ENCODE data around the gene LAT. TPM values are rescaled to one million over a fixed set of nuclear protein-coding genes. Genes with fewer than 3 reads are reported as not detected.

The LAT gene
- total RNA-seq, 1 donor from 2014 or later: 8.5 TPM

DNA sequence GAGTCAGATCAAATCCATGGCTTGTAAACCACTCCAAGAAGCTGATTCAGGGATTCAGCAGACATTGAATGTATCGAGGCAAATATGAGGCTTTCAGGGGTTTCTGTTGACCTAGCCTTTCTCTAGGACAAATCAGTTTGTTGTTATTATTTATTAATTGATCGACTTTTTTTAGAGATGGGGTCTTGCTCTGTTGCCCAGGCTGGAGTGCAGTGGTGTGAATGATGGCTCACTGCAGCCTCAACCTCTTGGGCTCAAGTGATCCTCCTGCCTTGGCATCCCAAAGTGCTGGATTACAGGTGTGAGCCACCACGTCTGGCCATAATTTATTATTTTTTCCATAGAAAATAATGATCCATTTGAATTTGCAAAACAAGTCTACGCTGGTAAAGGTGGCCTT, 27.0 kb downstream of the LAT start:
- H3K27ac Mint-ChIP-seq: no peak overlapping the region

DNA sequence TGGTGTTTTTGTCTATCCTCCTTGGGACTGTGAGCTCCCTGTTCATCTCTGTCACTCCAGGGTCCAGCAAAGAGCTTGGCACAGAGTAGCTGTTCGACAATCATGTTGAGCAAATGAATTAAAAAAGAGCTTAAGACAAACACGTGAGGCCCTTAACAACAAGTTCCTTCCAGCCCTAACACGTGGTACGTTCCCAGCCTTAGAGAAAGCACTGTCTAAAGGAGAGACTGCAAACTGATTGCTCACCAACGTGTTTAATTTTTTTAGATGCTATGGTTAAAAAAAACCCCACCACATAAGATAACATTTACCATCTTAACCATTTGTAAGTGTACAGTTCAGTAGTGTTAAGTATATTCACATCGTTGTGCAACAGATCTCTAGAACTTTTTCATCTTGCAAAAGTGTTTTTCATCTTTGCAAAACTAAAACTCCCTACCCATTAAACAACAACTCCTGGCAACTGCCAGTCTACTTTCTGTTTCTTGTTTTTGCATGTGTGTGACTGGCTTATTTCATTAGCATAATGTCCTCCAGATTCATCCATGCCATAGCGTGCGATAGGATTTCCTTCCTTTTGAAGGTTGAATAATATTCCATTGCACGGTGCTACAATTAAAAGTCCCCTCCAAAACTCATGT, 28.2 kb downstream of the LAT start:
- Mint-ChIP-seq H3K4me3 (no peak overlapping the region), H3K9me3 (no peaks in the 10 kb centered on the region), H3K27me3 (peaks cover 3% of the 10 kb centered on the region), H3K4me1 (ENCODE audit: unreplicated experiment) (no peaks in the 10 kb centered on the region), H3K36me3 (no peaks in the 10 kb centered on the region), H3K27ac (no peak overlapping the region)
- no peak for DNase-seq (ENCODE audit: extremely low spot score, unreplicated experiment)
- TF ChIP-seq, protein P1, sequence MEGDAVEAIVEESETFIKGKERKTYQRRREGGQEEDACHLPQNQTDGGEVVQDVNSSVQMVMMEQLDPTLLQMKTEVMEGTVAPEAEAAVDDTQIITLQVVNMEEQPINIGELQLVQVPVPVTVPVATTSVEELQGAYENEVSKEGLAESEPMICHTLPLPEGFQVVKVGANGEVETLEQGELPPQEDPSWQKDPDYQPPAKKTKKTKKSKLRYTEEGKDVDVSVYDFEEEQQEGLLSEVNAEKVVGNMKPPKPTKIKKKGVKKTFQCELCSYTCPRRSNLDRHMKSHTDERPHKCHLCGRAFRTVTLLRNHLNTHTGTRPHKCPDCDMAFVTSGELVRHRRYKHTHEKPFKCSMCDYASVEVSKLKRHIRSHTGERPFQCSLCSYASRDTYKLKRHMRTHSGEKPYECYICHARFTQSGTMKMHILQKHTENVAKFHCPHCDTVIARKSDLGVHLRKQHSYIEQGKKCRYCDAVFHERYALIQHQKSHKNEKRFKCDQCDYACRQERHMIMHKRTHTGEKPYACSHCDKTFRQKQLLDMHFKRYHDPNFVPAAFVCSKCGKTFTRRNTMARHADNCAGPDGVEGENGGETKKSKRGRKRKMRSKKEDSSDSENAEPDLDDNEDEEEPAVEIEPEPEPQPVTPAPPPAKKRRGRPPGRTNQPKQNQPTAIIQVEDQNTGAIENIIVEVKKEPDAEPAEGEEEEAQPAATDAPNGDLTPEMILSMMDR (conservative IDR thresholded peaks at IDR 0.05): no peak

More for the DNA sequence above, 27.0 kb downstream of the LAT start:
- no peak for DNase-seq (ENCODE audit: extremely low spot score, unreplicated experiment)
- Mint-ChIP-seq H3K4me1 (ENCODE audit: unreplicated experiment) (no peaks in the 10 kb centered on the region), H3K27me3 (peaks cover 3% of the 10 kb centered on the region), H3K9me3 (no peaks in the 10 kb centered on the region), H3K4me3 (no peak overlapping the region), H3K36me3 (no peaks in the 10 kb centered on the region)
- TF ChIP-seq, protein P1 (conservative IDR thresholded peaks at IDR 0.05): no peak

DNA sequence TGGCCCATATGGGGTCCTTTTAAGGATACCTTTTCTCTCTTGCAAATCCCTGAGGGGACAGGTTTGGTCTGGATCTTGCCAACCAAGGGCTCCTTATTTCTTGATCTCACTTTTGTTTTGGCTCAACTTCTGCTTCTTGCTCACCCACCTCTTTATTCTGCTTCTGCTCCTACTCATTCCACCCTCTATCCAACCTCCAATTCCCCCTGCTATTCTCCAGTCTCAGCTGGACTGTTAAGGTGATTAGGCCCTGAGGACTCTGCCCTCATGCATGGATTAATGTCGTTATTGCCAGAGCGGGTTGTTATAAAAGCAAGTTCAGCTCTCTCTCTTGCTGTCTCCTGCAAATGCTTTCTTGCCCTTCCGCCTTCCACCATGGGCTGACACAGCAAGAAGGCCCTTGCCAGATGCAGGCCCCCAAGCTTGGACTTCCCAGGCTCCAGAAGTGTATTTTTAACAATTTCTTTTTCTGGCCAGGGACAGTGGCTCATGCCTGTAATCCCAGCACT, 29.8 kb downstream of the LAT start:
- H3K27me3 Mint-ChIP-seq: no peaks in the 10 kb centered on the region
- TF ChIP-seq, protein P1 (conservative IDR thresholded peaks at IDR 0.05): no peak

DNA sequence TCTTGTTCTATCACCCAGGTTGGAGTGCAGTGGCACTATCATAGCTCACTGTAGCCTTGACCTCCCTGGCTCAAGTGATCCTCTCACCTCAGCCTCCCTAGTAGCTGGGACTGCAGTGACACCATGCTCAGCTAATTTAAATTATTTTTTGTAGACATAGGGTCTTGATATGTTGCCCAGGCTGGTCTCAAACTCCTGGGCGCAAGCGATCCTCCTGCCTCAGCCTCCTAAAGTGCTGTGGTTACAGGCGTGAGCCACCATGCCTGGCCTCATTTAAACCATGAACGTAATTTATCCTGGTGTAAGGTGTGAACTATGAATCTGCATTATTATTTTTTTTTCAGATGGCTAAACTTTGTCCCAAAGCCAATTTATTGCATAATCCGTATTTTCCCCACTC, 37.3 kb downstream of the LAT start:
- no peak overlapping the region for H3K4me3 Mint-ChIP-seq
- no peaks in the 10 kb centered on the region for H3K36me3 Mint-ChIP-seq
- no peaks in the 10 kb centered on the region for H3K9me3 Mint-ChIP-seq
- TF ChIP-seq, protein P1 (conservative IDR thresholded peaks at IDR 0.05): no peak
- DNase-seq (ENCODE audit: extremely low spot score, unreplicated experiment): no peak
- no peak overlapping the region for H3K27ac Mint-ChIP-seq
- no peaks in the 10 kb centered on the region for H3K4me1 Mint-ChIP-seq (ENCODE audit: unreplicated experiment)
- peaks cover 3% of the 10 kb centered on the region for H3K27me3 Mint-ChIP-seq

More for the DNA sequence above, 29.8 kb downstream of the LAT start:
- DNase-seq (ENCODE audit: extremely low spot score, unreplicated experiment): no peak
- H3K4me1 Mint-ChIP-seq (ENCODE audit: unreplicated experiment): no peaks in the 10 kb centered on the region
- no peaks in the 10 kb centered on the region for H3K9me3 Mint-ChIP-seq
- H3K36me3 Mint-ChIP-seq: no peaks in the 10 kb centered on the region
- H3K27ac Mint-ChIP-seq: no peak overlapping the region
- no peak overlapping the region for H3K4me3 Mint-ChIP-seq

DNA sequence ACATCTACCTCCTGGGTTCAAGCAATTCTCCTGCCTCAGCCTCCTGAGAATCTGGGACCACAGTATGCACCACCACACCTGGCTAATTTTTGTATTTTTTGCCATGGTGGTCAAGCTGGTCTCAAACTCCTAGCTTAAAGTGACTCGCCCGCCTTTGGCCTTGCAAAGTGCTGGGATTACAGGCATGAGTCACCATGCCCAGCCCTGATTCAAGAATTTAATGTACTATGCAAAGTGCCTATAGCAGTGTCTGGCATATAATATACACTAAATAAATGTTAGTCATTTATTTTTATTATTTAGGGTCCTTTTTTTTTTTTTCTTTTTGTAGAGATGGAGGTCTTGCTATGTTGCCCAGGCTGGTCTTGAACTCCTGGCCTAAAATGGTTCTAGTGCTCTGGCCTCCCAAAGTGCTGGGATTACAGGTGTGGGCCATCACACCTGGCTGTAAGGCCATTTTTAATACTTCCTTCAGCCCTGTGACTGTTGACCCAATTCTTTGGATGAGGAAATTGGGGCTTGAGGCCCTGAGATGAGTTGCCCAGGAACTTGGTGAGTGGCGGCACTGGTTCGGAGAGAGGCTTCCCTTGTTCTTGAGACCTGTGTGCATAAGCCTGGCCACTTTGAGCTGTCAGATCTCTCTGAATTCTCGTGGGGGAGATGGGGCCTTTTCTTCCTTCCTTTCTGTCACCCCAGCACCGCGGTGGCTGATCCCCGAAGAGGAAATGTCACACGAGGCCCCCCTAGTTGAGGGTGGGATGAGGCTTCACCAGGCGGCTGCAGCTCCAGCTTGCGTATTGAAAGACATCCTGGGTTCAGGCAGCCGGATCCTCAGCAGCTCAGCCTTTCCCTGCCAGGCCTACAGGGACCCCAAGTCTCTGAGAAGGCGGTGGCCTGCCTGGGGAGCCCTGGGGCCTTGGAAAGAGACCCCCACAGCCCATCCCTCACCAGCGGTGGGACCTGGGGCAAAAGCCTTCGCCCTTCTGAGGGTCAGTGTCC, 38.7 kb downstream of the LAT start:
- Mint-ChIP-seq H3K27ac (no peak overlapping the region), H3K4me3 (no peak overlapping the region), H3K9me3 (no peaks in the 10 kb centered on the region), H3K27me3 (peaks cover 3% of the 10 kb centered on the region), H3K36me3 (no peaks in the 10 kb centered on the region), H3K4me1 (ENCODE audit: unreplicated experiment) (no peaks in the 10 kb centered on the region)
- TF ChIP-seq, protein P1 (conservative IDR thresholded peaks at IDR 0.05): no peak
- DNase-seq (ENCODE audit: extremely low spot score, unreplicated experiment): no peak
